ENCODE results near the gene THAP4. TPM values are rescaled to one million over a fixed set of nuclear protein-coding genes. Genes with fewer than 3 reads are reported as not detected.

The THAP4 gene
- total and polyA plus RNA-seq, 12 donors: 68.7 to 101 (median 78.3) TPM

GRCh38 chr2:241636182-241637017 is 558 bp downstream of the THAP4 start:
- H3K27me3 ChIP-seq: no peaks in the 10 kb centered on the region
- H3K4me3 ChIP-seq: peak overlapping the region; percentile 30 to 97 (median 86)
- ATAC-seq (peak in 7 of 8 donors; percentile 6 to 43 (median 35)), DNase-seq (peak in 1 of 2 donors; percentile 41)
- H3K27ac ChIP-seq: peak overlapping the region; percentile 91 to 100 (median 99)
- peaks cover 0 to 45% (median 22%) of the 10 kb centered on the region in 9 donors for H3K36me3 ChIP-seq
- H3K4me1 ChIP-seq: peaks cover 17 to 58% (median 42%) of the 10 kb centered on the region in 9 donors
- H3K9me3 ChIP-seq: peaks cover 0 to 8% (median 0%) of the 10 kb centered on the region in 11 donors
- 1% methylated on average over 77 to 97 of the region's 97 CpGs for WGBS, 2 donors
- peak in 1 of 9 donors; percentile 4 for TF ChIP-seq CTCF (IDR thresholded peaks at IDR 0.05)
- intact Hi-C loops (cut with DNase I): loop anchor here in 2 of 10 donors (5.0 kb wide), 2 partner anchors 51 to 129 kb away; partner anchors contain the start of genes DTYMK (in 1 of the 2) and STK25 (in 1 of the 2)

GRCh38 chr2:241635756-241636155 is 1.2 kb downstream of the THAP4 start:
- Histone ChIP-seq H3K4me3 (peak overlapping the region in 9 of 10 donors; percentile 73 to 97 (median 87)), H3K4me1 (peaks cover 15 to 51% (median 36%) of the 10 kb centered on the region in 9 donors), H3K27ac (peak overlapping the region; percentile 91 to 100 (median 99)), H3K9me3 (peaks cover 0 to 8% (median 0%) of the 10 kb centered on the region in 11 donors), H3K36me3 (peaks cover 0 to 51% (median 22%) of the 10 kb centered on the region in 9 donors), H3K27me3 (no peaks in the 10 kb centered on the region)
- DNase-seq: no peak
- ATAC-seq: no peak
- intact Hi-C loops (cut with DNase I): loop anchor here in 2 of 10 donors (5.0 kb wide), 2 partner anchors 52 to 128 kb away; partner anchors contain the start of genes DTYMK (in 1 of the 2) and STK25 (in 1 of the 2)
- no peak for TF ChIP-seq CTCF (IDR thresholded peaks at IDR 0.05)
- WGBS, 2 donors: 22 to 25% methylated on average over 6 of the region's 6 CpGs

GRCh38 chr2:241633561-241633960 is 3.4 kb downstream of the THAP4 start:
- no peaks in the 10 kb centered on the region for H3K27me3 ChIP-seq
- intact Hi-C loops (cut with DNase I): no loop called here
- H3K36me3 ChIP-seq: peaks cover 0 to 61% (median 22%) of the 10 kb centered on the region in 9 donors
- DNase-seq: no peak
- H3K4me1 ChIP-seq: peaks cover 6 to 30% (median 21%) of the 10 kb centered on the region in 9 donors
- no peak for TF ChIP-seq CTCF (IDR thresholded peaks at IDR 0.05)
- H3K9me3 ChIP-seq: no peaks in the 10 kb centered on the region
- 93% methylated on average over 17 of the region's 17 CpGs for WGBS, 2 donors
- H3K4me3 ChIP-seq: no peak overlapping the region
- no peak overlapping the region for H3K27ac ChIP-seq
- no peak for ATAC-seq

GRCh38 chr2:241632478-241633325 is 4.3 kb downstream of the THAP4 start:
- Histone ChIP-seq H3K4me1 (peaks cover 5 to 24% (median 16%) of the 10 kb centered on the region in 9 donors), H3K4me3 (no peak overlapping the region), H3K9me3 (no peaks in the 10 kb centered on the region), H3K36me3 (peaks cover 0 to 66% (median 22%) of the 10 kb centered on the region in 9 donors), H3K27ac (no peak overlapping the region), H3K27me3 (no peaks in the 10 kb centered on the region)
- WGBS, 2 donors: 95% methylated on average over 39 of the region's 39 CpGs
- no peak for TF ChIP-seq CTCF (IDR thresholded peaks at IDR 0.05)
- ATAC-seq (no peak), DNase-seq (no peak)
- intact Hi-C loops (cut with DNase I): no loop called here

All from heart right ventricle (tissue), 16 donors.